ENCODE data around the gene THEM4.

DNA sequence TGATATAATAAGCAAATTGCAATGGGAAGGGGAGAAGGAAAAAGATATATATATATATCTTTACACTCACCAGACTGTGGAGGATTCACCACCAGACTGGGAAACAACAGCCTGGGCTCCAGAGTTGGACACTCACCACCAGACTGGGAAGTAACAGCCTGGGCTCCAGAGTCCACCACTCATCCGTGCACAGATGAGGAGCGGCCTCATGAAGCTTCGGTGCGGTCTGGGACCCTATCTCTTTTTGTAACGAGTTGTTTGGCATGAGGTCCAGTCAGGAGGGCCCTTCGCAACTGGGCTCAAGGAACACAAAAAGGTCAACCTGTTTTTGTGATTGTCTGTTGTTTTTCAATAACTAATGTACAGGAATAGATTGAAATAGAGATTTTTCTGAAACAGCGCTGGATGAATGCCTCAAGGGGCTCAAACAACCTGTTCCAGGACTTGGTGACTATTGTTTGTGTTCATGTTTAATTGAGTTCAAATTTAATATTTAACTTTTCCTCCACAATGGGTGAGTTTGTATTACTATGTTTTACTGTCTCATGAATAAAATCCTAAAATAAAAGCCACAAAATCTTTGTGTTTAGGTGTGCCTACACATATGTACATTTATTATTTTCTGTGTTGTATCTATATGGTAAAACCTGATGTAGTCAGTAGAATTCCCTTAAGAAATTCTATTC is 44.2 kb upstream of the THEM4 start:
- TF ChIP-seq POLR2A (IDR thresholded peaks at IDR 0.05) = no peak
- TF ChIP-seq, protein P1, sequence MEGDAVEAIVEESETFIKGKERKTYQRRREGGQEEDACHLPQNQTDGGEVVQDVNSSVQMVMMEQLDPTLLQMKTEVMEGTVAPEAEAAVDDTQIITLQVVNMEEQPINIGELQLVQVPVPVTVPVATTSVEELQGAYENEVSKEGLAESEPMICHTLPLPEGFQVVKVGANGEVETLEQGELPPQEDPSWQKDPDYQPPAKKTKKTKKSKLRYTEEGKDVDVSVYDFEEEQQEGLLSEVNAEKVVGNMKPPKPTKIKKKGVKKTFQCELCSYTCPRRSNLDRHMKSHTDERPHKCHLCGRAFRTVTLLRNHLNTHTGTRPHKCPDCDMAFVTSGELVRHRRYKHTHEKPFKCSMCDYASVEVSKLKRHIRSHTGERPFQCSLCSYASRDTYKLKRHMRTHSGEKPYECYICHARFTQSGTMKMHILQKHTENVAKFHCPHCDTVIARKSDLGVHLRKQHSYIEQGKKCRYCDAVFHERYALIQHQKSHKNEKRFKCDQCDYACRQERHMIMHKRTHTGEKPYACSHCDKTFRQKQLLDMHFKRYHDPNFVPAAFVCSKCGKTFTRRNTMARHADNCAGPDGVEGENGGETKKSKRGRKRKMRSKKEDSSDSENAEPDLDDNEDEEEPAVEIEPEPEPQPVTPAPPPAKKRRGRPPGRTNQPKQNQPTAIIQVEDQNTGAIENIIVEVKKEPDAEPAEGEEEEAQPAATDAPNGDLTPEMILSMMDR (IDR thresholded peaks at IDR 0.05) = no peak
